ENCODE data around the gene FBRSL1.

DNA sequence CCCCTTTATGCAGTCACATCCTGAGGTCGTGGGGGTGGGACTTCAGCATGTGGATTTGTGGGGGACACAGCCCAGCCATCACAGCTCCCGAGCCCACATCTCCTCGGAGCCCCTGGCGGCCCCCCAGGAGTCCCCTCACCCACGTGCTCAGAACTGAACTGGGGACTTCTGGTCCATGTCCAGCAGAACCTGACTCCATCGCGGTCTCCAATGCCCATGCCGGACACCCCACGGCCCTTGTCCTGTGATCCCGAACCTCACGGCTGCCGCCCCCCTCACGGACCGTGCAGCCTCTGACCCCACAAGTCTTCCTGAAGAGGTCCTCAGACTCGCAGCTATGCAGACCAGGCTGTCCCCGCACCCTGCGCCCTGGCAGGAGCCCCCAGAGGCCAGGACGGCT is 13.5 kb upstream of the FBRSL1 start:
- TF ChIP-seq EZH2phosphoT487 (IDR thresholded peaks at IDR 0.05; ENCODE audit: insufficient read depth, low read depth), result no peak
- TF ChIP-seq EZH2 (IDR thresholded peaks at IDR 0.05; ENCODE audit: insufficient read depth, poor library complexity, severe bottlenecking), result no peak

Data from GM23248 (cell line).